ENCODE measurements around the gene KRT20.

GRCh38 chr17:40905370-40905769 is 20.3 kb upstream of the KRT20 start:
- TF ChIP-seq CTCF (conservative IDR thresholded peaks at IDR 0.05) (no peak), EZH2 (IDR thresholded peaks at IDR 0.05; ENCODE audit: low read depth) (no peak)

Measured in PC-9 (cell line).